ENCODE results near the gene AMDHD2. TPM values are rescaled to one million over a fixed set of nuclear protein-coding genes. Genes with fewer than 3 reads are reported as not detected.
"Not testable (repeated sequence)": the region's sequence is repeated elsewhere in the genome, so short reads cannot be mapped to it uniquely, and the experiment has no call there.

AMDHD2 gene
- polyA plus RNA-seq, 4 donors, result 26.7 to 120 (median 36.0) TPM

- DNase-seq; H3K4me1 ChIP-seq (ENCODE audit: control insufficient read depth in 3 of 3, insufficient read depth in 2 of 3, low read depth in 1 of 3, low read length in 2 of 3); H3K4me3 ChIP-seq (ENCODE audit: low read depth in 1 of 3, low read length in 3 of 3); H3K9me3 ChIP-seq (ENCODE audit: control insufficient read depth in 2 of 2, insufficient read depth in 1 of 2, low read depth in 1 of 2, low read length in 1 of 2); FAIRE-seq; H3K27me3 ChIP-seq (ENCODE audit: control insufficient read depth in 3 of 3, insufficient read depth in 3 of 3, low read length in 3 of 3); H3K27ac ChIP-seq (ENCODE audit: low read depth in 1 of 3, low read length in 2 of 3); H3K36me3 ChIP-seq (ENCODE audit: control insufficient read depth in 3 of 3, insufficient read depth in 2 of 3, low read depth in 1 of 3, low read length in 3 of 3): not testable (repeated sequence)
- 95 to 97% methylated on average over 9 to 11 of the region's 21 CpGs; no CpG with 5 or more reads in 1 of the 3 donors for WGBS, 3 donors
Observed at GRCh38 chr16:2575839-2576238, 55.7 kb downstream of the AMDHD2 start.

GRCh38 chr16:2577044-2577443, 56.9 kb downstream of the AMDHD2 start:
- WGBS, 3 donors, result 96 to 99% (median 96%) methylated on average over 10 to 21 of the region's 26 CpGs
- FAIRE-seq, DNase-seq: not testable (repeated sequence)

GRCh38 chr16:2578905-2579304, 58.7 kb downstream of the AMDHD2 start:
- not testable (repeated sequence) for H3K36me3 ChIP-seq (ENCODE audit: control insufficient read depth in 3 of 3, insufficient read depth in 2 of 3, low read depth in 1 of 3, low read length in 3 of 3); FAIRE-seq; H3K4me1 ChIP-seq (ENCODE audit: control insufficient read depth in 3 of 3, insufficient read depth in 2 of 3, low read depth in 1 of 3, low read length in 2 of 3); H3K9me3 ChIP-seq (ENCODE audit: control insufficient read depth in 2 of 2, insufficient read depth in 1 of 2, low read depth in 1 of 2, low read length in 1 of 2); H3K27ac ChIP-seq (ENCODE audit: low read depth in 1 of 3, low read length in 2 of 3); H3K27me3 ChIP-seq (ENCODE audit: control insufficient read depth in 3 of 3, insufficient read depth in 3 of 3, low read length in 3 of 3); DNase-seq; H3K4me3 ChIP-seq (ENCODE audit: low read depth in 1 of 3, low read length in 3 of 3)
- WGBS, 3 donors, result 79 to 100% (median 80%) methylated on average over 1 to 3 of the region's 12 CpGs

More at GRCh38 chr16:2577044-2577443, 56.9 kb downstream of the AMDHD2 start:
- not testable (repeated sequence) for H3K27ac ChIP-seq (ENCODE audit: low read depth in 1 of 3, low read length in 2 of 3); H3K4me1 ChIP-seq (ENCODE audit: control insufficient read depth in 3 of 3, insufficient read depth in 2 of 3, low read depth in 1 of 3, low read length in 2 of 3); H3K9me3 ChIP-seq (ENCODE audit: control insufficient read depth in 2 of 2, insufficient read depth in 1 of 2, low read depth in 1 of 2, low read length in 1 of 2); H3K4me3 ChIP-seq (ENCODE audit: low read depth in 1 of 3, low read length in 3 of 3); H3K36me3 ChIP-seq (ENCODE audit: control insufficient read depth in 3 of 3, insufficient read depth in 2 of 3, low read depth in 1 of 3, low read length in 3 of 3); H3K27me3 ChIP-seq (ENCODE audit: control insufficient read depth in 3 of 3, insufficient read depth in 3 of 3, low read length in 3 of 3)

- not testable (repeated sequence) for FAIRE-seq
Observed at GRCh38 chr16:2580143-2580542, 60.0 kb downstream of the AMDHD2 start.

DNA sequence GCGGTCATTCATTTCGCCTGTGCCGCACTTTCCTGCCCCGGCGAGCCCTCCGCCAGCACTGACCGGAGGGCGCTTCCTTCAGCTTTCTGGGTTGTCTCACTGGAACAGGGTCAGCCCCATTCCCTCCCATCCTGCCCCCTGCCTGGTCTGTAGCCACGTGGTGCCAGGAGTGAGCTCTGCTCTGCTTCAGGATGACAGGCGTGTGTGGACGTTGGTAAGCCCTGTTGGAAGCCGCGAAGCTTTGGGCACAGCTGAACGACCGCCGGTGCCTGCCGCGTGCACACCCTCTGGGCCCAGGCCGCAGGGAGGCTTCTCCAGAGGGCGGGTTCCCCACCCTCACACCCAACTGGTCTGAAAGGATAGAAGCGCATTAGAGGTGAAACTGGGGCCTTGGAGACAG, 60.6 kb downstream of the AMDHD2 start:
- H3K9me3 ChIP-seq (ENCODE audit: control insufficient read depth in 2 of 2, insufficient read depth in 1 of 2, low read depth in 1 of 2, low read length in 1 of 2); H3K4me3 ChIP-seq (ENCODE audit: low read depth in 1 of 3, low read length in 3 of 3); DNase-seq; H3K27me3 ChIP-seq (ENCODE audit: control insufficient read depth in 3 of 3, insufficient read depth in 3 of 3, low read length in 3 of 3); FAIRE-seq; H3K27ac ChIP-seq (ENCODE audit: low read depth in 1 of 3, low read length in 2 of 3); H3K4me1 ChIP-seq (ENCODE audit: control insufficient read depth in 3 of 3, insufficient read depth in 2 of 3, low read depth in 1 of 3, low read length in 2 of 3): not testable (repeated sequence)
- peaks cover 0 to 15% (median 6%) of the 10 kb centered on the region in 3 donors for H3K36me3 ChIP-seq (ENCODE audit: control insufficient read depth in 3 of 3, insufficient read depth in 2 of 3, low read depth in 1 of 3, low read length in 3 of 3)
- no CpG with 5 or more reads among the region's 21 CpGs for WGBS, 3 donors

More at GRCh38 chr16:2580143-2580542, 60.0 kb downstream of the AMDHD2 start:
- not testable (repeated sequence) for DNase-seq; H3K27me3 ChIP-seq (ENCODE audit: control insufficient read depth in 3 of 3, insufficient read depth in 3 of 3, low read length in 3 of 3); H3K36me3 ChIP-seq (ENCODE audit: control insufficient read depth in 3 of 3, insufficient read depth in 2 of 3, low read depth in 1 of 3, low read length in 3 of 3); H3K4me1 ChIP-seq (ENCODE audit: control insufficient read depth in 3 of 3, insufficient read depth in 2 of 3, low read depth in 1 of 3, low read length in 2 of 3); H3K9me3 ChIP-seq (ENCODE audit: control insufficient read depth in 2 of 2, insufficient read depth in 1 of 2, low read depth in 1 of 2, low read length in 1 of 2); H3K27ac ChIP-seq (ENCODE audit: low read depth in 1 of 3, low read length in 2 of 3); H3K4me3 ChIP-seq (ENCODE audit: low read depth in 1 of 3, low read length in 3 of 3)
- 67 to 87% (median 70%) methylated on average over 3 to 6 of the region's 11 CpGs for WGBS, 3 donors

Other genes with a start within 250 kb of the AMDHD2 start
- 1 to 10 TPM; 1.1 to 4.7 (median 1.8) TPM for gene ABCA3, start 179.6 kb upstream of the AMDHD2 start, polyA plus RNA-seq
- gene CCNF, start 90.9 kb upstream of the AMDHD2 start, polyA plus RNA-seq, result 10 to 100 TPM in 1 of 4 donors, 1 to 10 TPM in 2, under 1 TPM in 1; 0.89 to 12.4 (median 3.8) TPM
- 1 to 10 TPM in 3 of 4 donors, under 1 TPM in 1; 0.67 to 7.7 (median 3.0) TPM for gene TEDC2, start 60.3 kb upstream of the AMDHD2 start, polyA plus RNA-seq
- gene NTN3, start 49.1 kb upstream of the AMDHD2 start, polyA plus RNA-seq, result under 1 TPM in 2 of 4 donors, not detected in 2; 0.04 to 0.74 TPM
- 10 to 100 TPM in 1 of 4 donors, 1 to 10 TPM in 2, under 1 TPM in 1; 0.81 to 12.6 (median 3.2) TPM for gene TBC1D24, start 45.2 kb upstream of the AMDHD2 start, polyA plus RNA-seq
- gene ATP6V0C, start 6.4 kb upstream of the AMDHD2 start, polyA plus RNA-seq, result 100 to 1,000 TPM in 2 of 4 donors, 10 to 100 TPM in 2; 74.5 to 298 (median 143) TPM
- gene CEMP1, start 11.0 kb downstream of the AMDHD2 start, polyA plus RNA-seq, result 10 to 100 TPM in 1 of 4 donors, 1 to 10 TPM in 1, under 1 TPM in 2; 0.66 to 23.1 (median 1.1) TPM
- 10 to 100 TPM; 22.2 to 48.9 (median 32.2) TPM for gene PDPK1, start 17.6 kb downstream of the AMDHD2 start, polyA plus RNA-seq
- 10 to 100 TPM; 19.0 to 41.2 (median 29.9) TPM for gene KCTD5, start 162.2 kb downstream of the AMDHD2 start, polyA plus RNA-seq
- 1 to 10 TPM in 1 of 4 donors, under 1 TPM in 1, not detected in 2; 0.65 to 1.3 TPM for gene PRSS27, start 199.9 kb downstream of the AMDHD2 start, polyA plus RNA-seq
- 100 to 1,000 TPM; 329 to 655 (median 496) TPM for gene SRRM2, start 232.3 kb downstream of the AMDHD2 start, polyA plus RNA-seq